ENCODE results near the gene SH3PXD2A. TPM values are rescaled to one million over a fixed set of nuclear protein-coding genes. Genes with fewer than 3 reads are reported as not detected.
"Not testable (repeated sequence)": the region's sequence is repeated elsewhere in the genome, so short reads cannot be mapped to it uniquely, and the experiment has no call there.

Gene SH3PXD2A
- total RNA-seq, 2 donors from 2014 or later, result 7.8 to 10.2 TPM

GRCh38 chr10:103765168-103765567, 90.2 kb downstream of the SH3PXD2A start:
- no peaks in the 10 kb centered on the region for H3K27me3 Mint-ChIP-seq (ENCODE audit: low read depth)
- ATAC-seq (replicated peaks in 1 of 2), result peak; percentile 42 to 70
- H3K9me3 Mint-ChIP-seq, result no peaks in the 10 kb centered on the region
- no peak for DNase-seq
- H3K27ac Mint-ChIP-seq, result no peak overlapping the region
- H3K36me3 Mint-ChIP-seq (ENCODE audit: insufficient read depth in 2 of 2), result no peaks in the 10 kb centered on the region
- peaks cover 50% of the 10 kb centered on the region for H3K4me1 Mint-ChIP-seq (ENCODE audit: low read depth)
- peak overlapping the region in 1 of 2 donors; percentile 64 for H3K4me3 Mint-ChIP-seq

- peaks cover 53% of the 10 kb centered on the region for H3K4me1 Mint-ChIP-seq (ENCODE audit: low read depth)
- H3K9me3 Mint-ChIP-seq, result no peaks in the 10 kb centered on the region
- DNase-seq (no peak), ATAC-seq (replicated peaks in 1 of 2) (no peak)
- no peaks in the 10 kb centered on the region for H3K27me3 Mint-ChIP-seq (ENCODE audit: low read depth)
- H3K4me3 Mint-ChIP-seq, result peak overlapping the region; percentile 28 to 50
- H3K36me3 Mint-ChIP-seq (ENCODE audit: insufficient read depth in 2 of 2), result no peaks in the 10 kb centered on the region
- H3K27ac Mint-ChIP-seq, result peak overlapping the region; percentile 4
These were observed 90.9 kb downstream of the SH3PXD2A start for GRCh38 chr10:103764296-103765088.

GRCh38 chr10:103763374-103764202, 91.8 kb downstream of the SH3PXD2A start:
- no peak for ATAC-seq (replicated peaks in 1 of 2)
- H3K36me3 Mint-ChIP-seq (ENCODE audit: insufficient read depth in 2 of 2), result no peaks in the 10 kb centered on the region
- H3K27ac Mint-ChIP-seq, result peak overlapping the region; percentile 4
- no peaks in the 10 kb centered on the region for H3K27me3 Mint-ChIP-seq (ENCODE audit: low read depth)
- no peak for DNase-seq
- peak overlapping the region; percentile 28 to 50 for H3K4me3 Mint-ChIP-seq
- peaks cover 59% of the 10 kb centered on the region for H3K4me1 Mint-ChIP-seq (ENCODE audit: low read depth)
- H3K9me3 Mint-ChIP-seq, result no peaks in the 10 kb centered on the region

- Mint-ChIP-seq H3K4me3 (no peak overlapping the region), H3K27ac (no peak overlapping the region), H3K9me3 (no peaks in the 10 kb centered on the region), H3K4me1 (ENCODE audit: low read depth) (peaks cover 63% of the 10 kb centered on the region), H3K36me3 (ENCODE audit: insufficient read depth in 2 of 2) (no peaks in the 10 kb centered on the region), H3K27me3 (ENCODE audit: low read depth) (no peaks in the 10 kb centered on the region)
- ATAC-seq (replicated peaks in 1 of 2) (no peak), DNase-seq (no peak)
These were observed 92.5 kb downstream of the SH3PXD2A start for GRCh38 chr10:103762916-103763315.

GRCh38 chr10:103762162-103762561, 93.2 kb downstream of the SH3PXD2A start:
- H3K4me1 Mint-ChIP-seq (ENCODE audit: low read depth), result peaks cover 65% of the 10 kb centered on the region
- no peaks in the 10 kb centered on the region for H3K36me3 Mint-ChIP-seq (ENCODE audit: insufficient read depth in 2 of 2)
- H3K27ac Mint-ChIP-seq, result no peak overlapping the region
- H3K4me3 Mint-ChIP-seq, result no peak overlapping the region
- ATAC-seq (replicated peaks in 1 of 2) (no peak), DNase-seq (no peak)
- no peaks in the 10 kb centered on the region for H3K9me3 Mint-ChIP-seq
- H3K27me3 Mint-ChIP-seq (ENCODE audit: low read depth), result no peaks in the 10 kb centered on the region

- no peaks in the 10 kb centered on the region for H3K36me3 Mint-ChIP-seq (ENCODE audit: insufficient read depth in 2 of 2)
- ATAC-seq (replicated peaks in 1 of 2) (no peak), DNase-seq (no peak)
- no peaks in the 10 kb centered on the region for H3K27me3 Mint-ChIP-seq (ENCODE audit: low read depth)
- H3K9me3 Mint-ChIP-seq, result no peaks in the 10 kb centered on the region
- H3K27ac Mint-ChIP-seq, result no peak overlapping the region
- H3K4me1 Mint-ChIP-seq (ENCODE audit: low read depth), result peaks cover 68% of the 10 kb centered on the region
- no peak overlapping the region for H3K4me3 Mint-ChIP-seq
These were observed 94.1 kb downstream of the SH3PXD2A start for GRCh38 chr10:103761075-103761920.

GRCh38 chr10:103760233-103760632, 95.1 kb downstream of the SH3PXD2A start:
- H3K4me1 Mint-ChIP-seq (ENCODE audit: low read depth), result peaks cover 58% of the 10 kb centered on the region
- not testable (repeated sequence) for H3K27me3 Mint-ChIP-seq (ENCODE audit: low read depth); ATAC-seq (replicated peaks in 1 of 2); H3K36me3 Mint-ChIP-seq (ENCODE audit: insufficient read depth in 2 of 2); H3K9me3 Mint-ChIP-seq; DNase-seq; H3K4me3 Mint-ChIP-seq; H3K27ac Mint-ChIP-seq

- H3K9me3 Mint-ChIP-seq, result no peaks in the 10 kb centered on the region
- ATAC-seq (replicated peaks in 1 of 2), result peak; percentile 84 to 88
- no peaks in the 10 kb centered on the region for H3K27me3 Mint-ChIP-seq (ENCODE audit: low read depth)
- H3K27ac Mint-ChIP-seq, result peak overlapping the region; percentile 81
- peaks cover 48% of the 10 kb centered on the region for H3K4me1 Mint-ChIP-seq (ENCODE audit: low read depth)
- H3K36me3 Mint-ChIP-seq (ENCODE audit: insufficient read depth in 2 of 2), result no peaks in the 10 kb centered on the region
- peak overlapping the region; percentile 72 to 82 for H3K4me3 Mint-ChIP-seq
- peak; percentile 61 to 63 for DNase-seq
These were observed 96.1 kb downstream of the SH3PXD2A start for GRCh38 chr10:103759100-103759781.

GRCh38 chr10:103758294-103758681, 97.1 kb downstream of the SH3PXD2A start:
- ATAC-seq (replicated peaks in 1 of 2) (peak; percentile 38 to 50), DNase-seq (no peak)
- Mint-ChIP-seq H3K4me1 (ENCODE audit: low read depth) (peaks cover 38% of the 10 kb centered on the region), H3K36me3 (ENCODE audit: insufficient read depth in 2 of 2) (no peaks in the 10 kb centered on the region), H3K27ac (no peak overlapping the region), H3K4me3 (peak overlapping the region; percentile 72 to 82), H3K27me3 (ENCODE audit: low read depth) (no peaks in the 10 kb centered on the region), H3K9me3 (no peaks in the 10 kb centered on the region)

GRCh38 chr10:103757531-103758293, 97.7 kb downstream of the SH3PXD2A start:
- no peaks in the 10 kb centered on the region for H3K9me3 Mint-ChIP-seq
- peaks cover 33% of the 10 kb centered on the region for H3K4me1 Mint-ChIP-seq (ENCODE audit: low read depth)
- peak overlapping the region; percentile 72 to 82 for H3K4me3 Mint-ChIP-seq
- H3K36me3 Mint-ChIP-seq (ENCODE audit: insufficient read depth in 2 of 2), result no peaks in the 10 kb centered on the region
- peak; percentile 50 to 66 for ATAC-seq (replicated peaks in 1 of 2)
- peak; percentile 76 to 78 for DNase-seq
- no peaks in the 10 kb centered on the region for H3K27me3 Mint-ChIP-seq (ENCODE audit: low read depth)
- H3K27ac Mint-ChIP-seq, result peak overlapping the region; percentile 10

GRCh38 chr10:103756277-103756869, 99.0 kb downstream of the SH3PXD2A start:
- Mint-ChIP-seq H3K27me3 (ENCODE audit: low read depth) (no peaks in the 10 kb centered on the region), H3K4me1 (ENCODE audit: low read depth) (peaks cover 33% of the 10 kb centered on the region), H3K27ac (no peak overlapping the region), H3K36me3 (ENCODE audit: insufficient read depth in 2 of 2) (no peaks in the 10 kb centered on the region), H3K9me3 (no peaks in the 10 kb centered on the region), H3K4me3 (no peak overlapping the region)
- ATAC-seq (replicated peaks in 1 of 2), result no peak
- no peak for DNase-seq
